ENCODE measurements around the gene DPP3. TPM values are rescaled to one million over a fixed set of nuclear protein-coding genes. Genes with fewer than 3 reads are reported as not detected.

Gene DPP3
- total RNA-seq, 4 donors from 2014 or later = 15.5 to 48.5 (median 20.1) TPM

GRCh38 chr11:66473608-66474515, 6.4 kb upstream of the DPP3 start:
- DNase-seq (ENCODE audit: low spot score in 2 of 2) = no peak

DNA sequence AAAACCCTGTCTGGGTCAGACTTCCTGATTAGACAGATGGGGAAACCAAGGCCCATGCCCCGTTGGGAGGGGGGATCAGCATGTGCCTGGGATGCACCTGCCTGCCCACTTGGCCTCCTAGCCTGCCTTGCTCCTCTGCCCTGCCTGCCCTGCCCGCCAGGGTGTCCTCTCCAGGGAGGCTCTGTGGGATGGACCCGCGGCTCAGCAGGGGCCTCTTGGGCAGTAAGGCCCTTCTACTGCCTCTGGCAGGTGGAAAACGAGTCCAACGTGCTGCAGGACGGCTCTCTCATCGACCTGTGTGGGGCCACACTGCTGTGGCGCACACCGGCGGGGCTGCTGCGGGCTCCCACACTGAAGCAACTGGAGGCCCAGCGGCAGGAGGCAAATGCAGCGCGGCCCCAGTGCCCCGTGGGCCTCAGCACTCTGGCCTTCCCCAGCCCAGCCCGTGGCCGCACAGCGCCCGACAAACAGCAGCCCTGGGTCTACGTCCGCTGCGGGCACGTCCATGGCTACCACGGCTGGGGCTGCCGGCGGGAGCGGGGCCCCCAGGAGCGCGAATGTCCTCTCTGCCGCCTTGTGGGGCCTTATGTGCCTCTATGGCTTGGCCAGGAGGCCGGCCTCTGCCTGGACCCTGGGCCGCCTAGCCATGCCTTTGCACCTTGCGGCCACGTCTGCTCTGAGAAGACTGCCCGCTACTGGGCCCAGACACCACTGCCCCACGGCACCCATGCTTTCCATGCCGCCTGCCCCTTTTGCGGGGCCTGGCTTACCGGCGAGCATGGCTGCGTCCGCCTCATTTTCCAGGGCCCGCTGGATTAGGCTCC, 4.7 kb upstream of the DPP3 start:
- TF ChIP-seq, protein P1, sequence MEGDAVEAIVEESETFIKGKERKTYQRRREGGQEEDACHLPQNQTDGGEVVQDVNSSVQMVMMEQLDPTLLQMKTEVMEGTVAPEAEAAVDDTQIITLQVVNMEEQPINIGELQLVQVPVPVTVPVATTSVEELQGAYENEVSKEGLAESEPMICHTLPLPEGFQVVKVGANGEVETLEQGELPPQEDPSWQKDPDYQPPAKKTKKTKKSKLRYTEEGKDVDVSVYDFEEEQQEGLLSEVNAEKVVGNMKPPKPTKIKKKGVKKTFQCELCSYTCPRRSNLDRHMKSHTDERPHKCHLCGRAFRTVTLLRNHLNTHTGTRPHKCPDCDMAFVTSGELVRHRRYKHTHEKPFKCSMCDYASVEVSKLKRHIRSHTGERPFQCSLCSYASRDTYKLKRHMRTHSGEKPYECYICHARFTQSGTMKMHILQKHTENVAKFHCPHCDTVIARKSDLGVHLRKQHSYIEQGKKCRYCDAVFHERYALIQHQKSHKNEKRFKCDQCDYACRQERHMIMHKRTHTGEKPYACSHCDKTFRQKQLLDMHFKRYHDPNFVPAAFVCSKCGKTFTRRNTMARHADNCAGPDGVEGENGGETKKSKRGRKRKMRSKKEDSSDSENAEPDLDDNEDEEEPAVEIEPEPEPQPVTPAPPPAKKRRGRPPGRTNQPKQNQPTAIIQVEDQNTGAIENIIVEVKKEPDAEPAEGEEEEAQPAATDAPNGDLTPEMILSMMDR (IDR thresholded peaks at IDR 0.05) = no peak
- no peak for TF ChIP-seq POLR2A (IDR thresholded peaks at IDR 0.05)
- no peak overlapping the region for H3K4me3 ChIP-seq (ENCODE audit: low read depth, poor library complexity, severe bottlenecking)
- intact Hi-C loops (cut with DNase I; ENCODE audit: low total_unique reads) = no loop called here
- no peak for DNase-seq (ENCODE audit: low spot score in 2 of 2)
- 94 to 95% methylated on average over 43 to 44 of the region's 44 CpGs for WGBS, 2 donors

More at GRCh38 chr11:66473608-66474515, 6.4 kb upstream of the DPP3 start:
- WGBS, 2 donors = 65 to 69% methylated on average over 7 to 12 of the region's 20 CpGs
- no peak for TF ChIP-seq POLR2A (IDR thresholded peaks at IDR 0.05)
- TF ChIP-seq, protein P1 (IDR thresholded peaks at IDR 0.05) = no peak
- intact Hi-C loops (cut with DNase I; ENCODE audit: low total_unique reads) = no loop called here
- H3K4me3 ChIP-seq (ENCODE audit: low read depth, poor library complexity, severe bottlenecking) = no peak overlapping the region

DNA sequence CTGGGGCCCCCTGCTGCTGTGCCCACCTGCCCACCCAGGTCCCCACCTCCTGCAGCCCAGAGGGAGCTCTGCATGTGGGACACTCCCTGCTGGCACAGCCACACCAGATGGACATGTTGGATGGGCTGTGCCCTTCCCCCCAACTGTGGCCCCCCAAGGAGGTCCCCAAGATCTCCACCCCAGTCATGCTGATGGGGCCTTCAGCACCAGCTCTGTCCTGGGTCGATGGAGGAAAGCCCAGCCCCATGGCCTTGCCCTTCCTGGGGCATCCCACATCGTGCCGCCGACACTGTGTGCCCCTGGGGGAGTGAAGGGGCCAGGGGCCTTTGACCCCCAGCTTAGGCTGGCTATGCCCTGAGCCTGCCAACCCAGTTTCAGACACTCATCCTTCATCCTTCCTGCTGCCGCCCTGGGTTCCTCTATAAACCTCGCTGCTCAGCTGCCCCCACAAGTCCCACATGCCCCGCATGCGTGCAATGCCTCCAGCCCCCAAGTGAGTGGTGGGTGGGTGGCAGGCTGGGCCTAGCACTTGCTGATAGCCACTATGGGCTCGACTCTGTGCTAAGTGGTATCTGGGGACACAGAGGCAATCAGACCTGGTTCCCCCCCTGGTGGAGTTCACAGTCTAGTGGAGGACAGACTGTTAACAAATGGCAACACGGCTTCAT, 3.9 kb upstream of the DPP3 start:
- no peak for TF ChIP-seq POLR2A (IDR thresholded peaks at IDR 0.05)
- TF ChIP-seq, protein P1 (IDR thresholded peaks at IDR 0.05) = no peak
- intact Hi-C loops (cut with DNase I; ENCODE audit: low total_unique reads) = no loop called here
- WGBS, 2 donors = 78 to 84% methylated on average over 8 to 10 of the region's 10 CpGs

DNA sequence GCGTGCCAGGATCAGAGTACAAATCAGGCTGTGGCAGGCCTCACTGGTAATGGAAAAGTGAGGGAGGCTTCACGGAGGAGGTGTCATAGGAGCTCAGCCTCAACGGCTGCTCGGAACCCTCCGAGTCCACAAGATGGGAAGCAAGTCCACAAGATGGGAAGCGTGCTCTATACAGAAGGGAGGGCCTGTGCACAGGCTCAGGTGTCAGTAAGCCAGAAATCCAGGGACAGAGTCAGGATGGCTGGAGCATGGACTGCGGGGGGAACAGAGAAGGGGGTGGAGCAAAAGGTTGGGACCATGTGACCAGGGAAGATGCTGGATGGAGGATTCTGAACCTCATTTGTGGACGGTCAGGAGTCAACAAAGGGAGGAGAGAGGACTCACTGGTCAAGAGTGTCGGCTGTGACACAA, 3.4 kb upstream of the DPP3 start:
- H3K4me3 ChIP-seq (ENCODE audit: low read depth, poor library complexity, severe bottlenecking) = no peak overlapping the region
- DNase-seq (ENCODE audit: low spot score in 2 of 2) = no peak
- WGBS, 2 donors = 73 to 76% methylated on average over 9 of the region's 9 CpGs
- intact Hi-C loops (cut with DNase I; ENCODE audit: low total_unique reads) = no loop called here
- TF ChIP-seq, protein P1 (IDR thresholded peaks at IDR 0.05) = no peak
- no peak for TF ChIP-seq POLR2A (IDR thresholded peaks at IDR 0.05)

More for the DNA sequence above, 3.9 kb upstream of the DPP3 start:
- H3K4me3 ChIP-seq (ENCODE audit: low read depth, poor library complexity, severe bottlenecking) = no peak overlapping the region
- no peak for DNase-seq (ENCODE audit: low spot score in 2 of 2)

DNA sequence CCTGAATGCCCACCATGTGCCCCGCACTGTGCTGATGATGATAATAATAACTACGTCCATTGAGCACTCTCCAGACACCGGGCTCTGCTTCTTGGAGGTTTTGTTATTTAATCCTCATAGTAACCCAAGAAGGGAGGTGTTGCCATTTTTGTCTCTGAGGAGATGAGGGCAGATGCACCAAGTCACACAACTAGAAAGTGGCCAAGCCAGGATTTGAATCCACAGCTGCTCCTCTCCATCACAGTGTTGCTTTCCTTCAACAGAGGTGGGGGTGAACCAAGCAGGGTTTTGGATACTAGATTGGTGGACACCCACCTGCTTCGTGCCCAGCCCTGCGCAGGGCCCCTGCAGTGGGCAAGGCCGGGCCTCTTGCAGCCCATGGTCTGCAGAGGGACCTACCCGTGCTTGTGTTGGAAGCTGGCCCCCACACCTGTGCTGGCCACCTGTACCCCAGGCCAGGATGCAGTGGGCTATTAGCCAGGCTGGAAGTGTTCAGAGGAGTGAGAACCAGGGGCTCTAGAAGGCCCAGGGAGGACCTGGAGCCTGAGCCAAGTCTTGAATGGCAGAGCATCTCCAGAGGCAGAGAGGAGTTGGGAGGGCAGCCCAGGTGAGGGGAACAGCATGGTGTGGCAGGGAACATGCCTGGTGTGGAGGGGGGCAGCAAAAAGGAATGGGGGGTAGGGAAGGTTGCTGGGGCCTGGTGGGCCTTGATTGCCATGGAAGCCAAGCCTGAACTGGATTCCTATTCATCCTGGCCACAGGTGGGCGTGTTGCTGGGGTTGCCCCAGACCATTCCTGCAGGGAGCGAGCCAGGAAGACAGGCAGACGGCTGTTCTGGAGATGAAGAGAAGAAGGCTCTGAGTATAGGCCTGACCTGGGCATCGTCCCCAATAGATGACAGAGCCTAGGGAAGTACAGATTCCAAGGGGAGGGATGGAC, 2.7 kb upstream of the DPP3 start:
- intact Hi-C loops (cut with DNase I; ENCODE audit: low total_unique reads) = no loop called here
- no peak for DNase-seq (ENCODE audit: low spot score in 2 of 2)
- 79 to 82% methylated on average over 10 to 11 of the region's 11 CpGs for WGBS, 2 donors
- no peak overlapping the region for H3K4me3 ChIP-seq (ENCODE audit: low read depth, poor library complexity, severe bottlenecking)
- no peak for TF ChIP-seq POLR2A (IDR thresholded peaks at IDR 0.05)
- TF ChIP-seq, protein P1 (IDR thresholded peaks at IDR 0.05) = no peak

All from lower leg skin (tissue), 4 donors.